Keratinocyte (primary cell): Measurements from ENCODE around the gene GPC3. TPM values are rescaled to one million over a fixed set of nuclear protein-coding genes. Genes with fewer than 3 reads are reported as not detected.

Experiments used
- DNase-seq: peaks from one replicate; pipeline ENCODE4 v3.0.0-alpha.2; 2011; ENCODE audit warnings: low read depth, missing footprints, low spot score
- FAIRE-seq: peaks from 2 replicates; lab custom pipeline; 2011; peaks lifted over from hg19 to GRCh38; lab: Jason Lieb, UNC
- H2AFZ ChIP-seq: 2 replicates; pipeline ENCODE4 v1.6.0; 2012; ENCODE audit warnings: low read length, control low read depth, inconsistent platforms; ENCODE audit not compliant: control insufficient read depth
- H3K27ac ChIP-seq: 2 replicates; pipeline ENCODE4 v1.5.1; 2011; ENCODE audit warnings: low read length; ENCODE audit not compliant: control insufficient read depth, insufficient read depth
- H3K27me3 ChIP-seq: 3 replicates; pipeline ENCODE4 v1.6.0; 2011; ENCODE audit warnings: low read length; ENCODE audit not compliant: control insufficient read depth, insufficient read depth; ENCODE audit errors: extremely low read depth
- H3K36me3 ChIP-seq, 2 experiments: 2 replicates in 1 of 2; 3 replicates in 1 of 2; pipeline ENCODE4 v1.5.1; 2011; ENCODE audit warnings: low read length in 2 of 2, mild to moderate bottlenecking in 1 of 2; ENCODE audit not compliant: control insufficient read depth in 2 of 2, insufficient read depth in 2 of 2; ENCODE audit errors: extremely low read depth in 1 of 2
- H3K4me1 ChIP-seq: 3 replicates; pipeline ENCODE4 v1.5.1; 2011; ENCODE audit warnings: low read length; ENCODE audit not compliant: control insufficient read depth, insufficient read depth; ENCODE audit errors: extremely low read depth
- H3K4me2 ChIP-seq: 3 replicates; pipeline ENCODE4 v1.6.0; 2011; ENCODE audit warnings: low read depth, low read length; ENCODE audit not compliant: control insufficient read depth, insufficient read depth; ENCODE audit errors: extremely low read depth
- H3K4me3 ChIP-seq, 3 experiments: fragments of 200-600 bp in 1 of 3; sonication (generic) in 1 of 3; 2 replicates in 2 of 3; 3 replicates in 1 of 3; pipeline ENCODE4 v1.5.1; 2011 to 2016; ENCODE audit warnings: low read length in 3 of 3, mild to moderate bottlenecking in 3 of 3, control low read depth in 2 of 3, inconsistent platforms in 1 of 3, low read depth in 1 of 3, mixed read lengths in 1 of 3, mixed run types in 1 of 3, moderate library complexity in 1 of 3; ENCODE audit not compliant: control insufficient read depth in 2 of 3, insufficient read depth in 2 of 3; ENCODE audit errors: extremely low read depth in 1 of 3
- H3K79me2 ChIP-seq: 2 replicates; pipeline ENCODE4 v1.6.0; 2012; ENCODE audit warnings: low read length; ENCODE audit not compliant: control insufficient read depth, insufficient read depth
- H3K9ac ChIP-seq: 3 replicates; pipeline ENCODE4 v1.6.0; 2011; ENCODE audit warnings: low read length; ENCODE audit not compliant: control insufficient read depth, insufficient read depth; ENCODE audit errors: extremely low read depth
- H3K9me1 ChIP-seq: 3 replicates; pipeline ENCODE4 v1.6.0; 2011; ENCODE audit warnings: low read length; ENCODE audit not compliant: control insufficient read depth, insufficient read depth; ENCODE audit errors: extremely low read depth
- H3K9me3 ChIP-seq: 2 replicates; pipeline ENCODE4 v1.5.1; 2012; ENCODE audit warnings: low read depth, low read length; ENCODE audit not compliant: control insufficient read depth
- H4K20me1 ChIP-seq: 3 replicates; pipeline ENCODE4 v1.6.0; 2011; ENCODE audit warnings: low read length; ENCODE audit not compliant: control insufficient read depth, insufficient read depth; ENCODE audit errors: extremely low read depth
- EZH2 ChIP-seq: IDR thresholded peaks from one replicate; pipeline ENCODE4 v1.6.1; 2012; ENCODE audit warnings: inconsistent platforms, mild to moderate bottlenecking, low read length, moderate library complexity
- dilution Hi-C: fragments of 300-500 bp; cut with MboI; formaldehyde crosslinking; loops from one replicate; pipeline ENCODE4 v1.7.0; 2020; ENCODE audit warnings: low sequenced_read_pairs; ENCODE audit not compliant: extremely low pct_ligation_motif_present
- polyA plus RNA-seq, 5 experiments: library from polyadenylated mRNA; depleted of rRNA in 3 of 5; stranded (reverse) in 3 of 5; stranded (forward) in 1 of 5; unstranded in 1 of 5; fragments of >200 nt; gene quantifications; 1 replicate in 1 of 5; 2 replicates in 3 of 5; 3 replicates in 1 of 5; pipeline versions ENCODE4 v1.2.1 to v1.2.3, GENCODE V29; 2011 to 2012; ENCODE audit warnings: missing spikeins in 2 of 5, low read depth in 1 of 5, low replicate concordance in 1 of 5
- TF ChIP-seq, protein P1 (sequence below), 3 experiments: IDR thresholded peaks in 1 of 3; conservative IDR thresholded peaks in 1 of 3; optimal IDR thresholded peaks in 1 of 3; 2 replicates in 2 of 3; 3 replicates in 1 of 3; pipeline versions ENCODE3 to v1.5.1; 2011; ENCODE audit warnings: low read length in 3 of 3, mild to moderate bottlenecking in 3 of 3, moderate library complexity in 2 of 3, control low read depth in 1 of 3, inconsistent platforms in 1 of 3; ENCODE audit not compliant: insufficient read depth in 2 of 3; ENCODE audit errors: extremely low read depth in 1 of 3

GPC3 gene
- polyA plus RNA-seq, 1 donor (not counting 4 experiments of a cell fraction or from before 2014, with no cell fraction given): 0.03 TPM

DNA sequence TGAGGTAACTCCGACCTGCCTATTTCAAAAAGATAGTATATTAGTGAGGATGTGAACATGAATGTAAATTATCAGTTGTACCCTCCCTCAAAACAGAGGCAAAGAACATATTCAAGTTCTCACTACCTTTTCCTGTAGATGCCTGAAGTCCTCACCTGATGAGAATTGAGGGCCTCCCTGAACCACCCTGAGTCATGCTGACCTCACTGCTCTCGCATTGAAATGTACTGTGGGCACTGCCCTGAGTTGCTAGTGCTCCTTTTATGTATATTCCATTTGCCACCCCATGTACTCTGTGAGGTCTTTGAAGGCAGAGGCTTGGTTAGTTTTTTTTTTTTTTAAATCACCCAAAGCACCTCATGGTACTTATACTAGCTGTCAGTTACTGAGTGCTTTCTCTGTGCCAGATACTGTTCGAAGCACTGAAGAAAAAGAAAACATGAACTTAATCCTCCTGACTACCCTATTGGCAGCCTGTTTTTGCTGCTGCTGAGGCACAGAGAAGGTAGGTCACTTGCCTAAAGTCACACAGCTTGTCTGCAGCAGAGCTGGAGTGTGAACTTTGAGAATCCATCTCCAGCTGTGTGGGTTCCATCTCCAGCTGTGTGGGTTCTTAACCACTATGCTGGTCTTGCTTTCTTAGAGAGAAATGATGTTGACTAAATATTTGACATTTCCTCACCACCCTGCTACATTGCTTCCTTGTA lies 317.0 kb downstream of the GPC3 start:
- no peaks in the 10 kb centered on the region for H3K4me1 ChIP-seq
- H3K4me2 ChIP-seq: no peak overlapping the region
- H3K9ac ChIP-seq: no peak overlapping the region
- no peak overlapping the region for H2AFZ ChIP-seq
- H3K27ac ChIP-seq: no peak overlapping the region
- FAIRE-seq (no peak), DNase-seq (no peak)
- H3K27me3 ChIP-seq: no peaks in the 10 kb centered on the region
- TF ChIP-seq, protein P1, sequence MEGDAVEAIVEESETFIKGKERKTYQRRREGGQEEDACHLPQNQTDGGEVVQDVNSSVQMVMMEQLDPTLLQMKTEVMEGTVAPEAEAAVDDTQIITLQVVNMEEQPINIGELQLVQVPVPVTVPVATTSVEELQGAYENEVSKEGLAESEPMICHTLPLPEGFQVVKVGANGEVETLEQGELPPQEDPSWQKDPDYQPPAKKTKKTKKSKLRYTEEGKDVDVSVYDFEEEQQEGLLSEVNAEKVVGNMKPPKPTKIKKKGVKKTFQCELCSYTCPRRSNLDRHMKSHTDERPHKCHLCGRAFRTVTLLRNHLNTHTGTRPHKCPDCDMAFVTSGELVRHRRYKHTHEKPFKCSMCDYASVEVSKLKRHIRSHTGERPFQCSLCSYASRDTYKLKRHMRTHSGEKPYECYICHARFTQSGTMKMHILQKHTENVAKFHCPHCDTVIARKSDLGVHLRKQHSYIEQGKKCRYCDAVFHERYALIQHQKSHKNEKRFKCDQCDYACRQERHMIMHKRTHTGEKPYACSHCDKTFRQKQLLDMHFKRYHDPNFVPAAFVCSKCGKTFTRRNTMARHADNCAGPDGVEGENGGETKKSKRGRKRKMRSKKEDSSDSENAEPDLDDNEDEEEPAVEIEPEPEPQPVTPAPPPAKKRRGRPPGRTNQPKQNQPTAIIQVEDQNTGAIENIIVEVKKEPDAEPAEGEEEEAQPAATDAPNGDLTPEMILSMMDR (optimal IDR thresholded peaks at IDR 0.05 in 1 of 3, IDR thresholded peaks at IDR 0.05 in 1 of 3, conservative IDR thresholded peaks at IDR 0.05 in 1 of 3; ENCODE audit: extremely low read depth in 1 of 3, insufficient read depth in 2 of 3, low read length in 3 of 3): no peak
- TF ChIP-seq EZH2: no peak
- no peaks in the 10 kb centered on the region for H3K9me3 ChIP-seq
- H3K36me3 ChIP-seq: no peaks in the 10 kb centered on the region
- H3K79me2 ChIP-seq: no peaks in the 10 kb centered on the region
- H3K4me3 ChIP-seq: no peak overlapping the region
- H4K20me1 ChIP-seq: no peaks in the 10 kb centered on the region
- H3K9me1 ChIP-seq: no peaks in the 10 kb centered on the region
- dilution Hi-C loops: no loop called here

DNA sequence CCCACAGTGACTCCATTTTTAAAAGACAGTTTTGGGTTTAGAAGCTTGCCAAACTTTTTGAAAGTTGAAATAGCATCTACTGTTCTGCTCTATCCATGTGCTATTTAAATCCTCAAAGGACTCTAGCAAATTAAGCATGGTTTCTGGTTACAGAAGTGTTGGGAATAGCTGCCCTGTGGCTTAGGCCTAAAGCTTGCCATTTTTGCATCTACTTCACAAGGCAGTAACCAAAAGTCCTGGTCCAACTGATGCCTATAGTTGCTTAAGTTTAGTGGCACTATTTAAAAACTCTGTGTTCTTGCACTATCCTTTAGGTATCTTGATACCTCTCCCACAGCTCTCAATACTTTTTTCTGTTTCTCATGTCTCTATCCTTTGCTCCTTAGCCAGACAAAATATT lies 319.1 kb downstream of the GPC3 start:
- Histone ChIP-seq H3K9me1 (no peaks in the 10 kb centered on the region), H3K36me3 (no peaks in the 10 kb centered on the region), H3K79me2 (no peaks in the 10 kb centered on the region), H3K27me3 (no peaks in the 10 kb centered on the region), H2AFZ (no peak overlapping the region), H3K4me3 (no peak overlapping the region), H3K9ac (no peak overlapping the region), H3K9me3 (no peaks in the 10 kb centered on the region), H3K4me2 (no peak overlapping the region), H3K4me1 (no peaks in the 10 kb centered on the region), H4K20me1 (no peaks in the 10 kb centered on the region), H3K27ac (no peak overlapping the region)
- dilution Hi-C loops: no loop called here
- DNase-seq: no peak
- TF ChIP-seq EZH2: no peak
- TF ChIP-seq, protein P1 (optimal IDR thresholded peaks at IDR 0.05 in 1 of 3, IDR thresholded peaks at IDR 0.05 in 1 of 3, conservative IDR thresholded peaks at IDR 0.05 in 1 of 3; ENCODE audit: extremely low read depth in 1 of 3, insufficient read depth in 2 of 3, low read length in 3 of 3): no peak
- FAIRE-seq: no peak
